Measurements from ENCODE around the gene WIPF3.

WIPF3 gene

DNA sequence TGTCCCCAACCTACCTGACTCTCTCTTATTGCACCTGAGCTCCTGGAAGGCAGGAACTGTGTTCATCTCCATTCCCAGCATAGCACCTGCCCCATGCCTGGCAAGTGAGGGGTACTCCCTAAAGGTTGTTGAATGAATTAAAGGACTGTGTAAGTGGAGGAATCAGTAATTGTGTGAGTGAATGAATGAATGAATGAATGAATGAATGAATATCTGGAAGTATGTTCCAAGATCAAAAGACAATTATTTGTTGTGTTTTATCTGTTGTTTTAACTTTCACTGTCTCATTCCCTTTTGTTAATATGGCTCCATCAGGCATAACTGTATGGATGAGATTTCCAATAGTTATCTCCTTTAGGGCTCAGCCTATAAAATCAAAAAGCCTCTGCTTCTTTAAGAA lies 4.0 kb downstream of the WIPF3 start:
- no peak for DNase-seq

DNA sequence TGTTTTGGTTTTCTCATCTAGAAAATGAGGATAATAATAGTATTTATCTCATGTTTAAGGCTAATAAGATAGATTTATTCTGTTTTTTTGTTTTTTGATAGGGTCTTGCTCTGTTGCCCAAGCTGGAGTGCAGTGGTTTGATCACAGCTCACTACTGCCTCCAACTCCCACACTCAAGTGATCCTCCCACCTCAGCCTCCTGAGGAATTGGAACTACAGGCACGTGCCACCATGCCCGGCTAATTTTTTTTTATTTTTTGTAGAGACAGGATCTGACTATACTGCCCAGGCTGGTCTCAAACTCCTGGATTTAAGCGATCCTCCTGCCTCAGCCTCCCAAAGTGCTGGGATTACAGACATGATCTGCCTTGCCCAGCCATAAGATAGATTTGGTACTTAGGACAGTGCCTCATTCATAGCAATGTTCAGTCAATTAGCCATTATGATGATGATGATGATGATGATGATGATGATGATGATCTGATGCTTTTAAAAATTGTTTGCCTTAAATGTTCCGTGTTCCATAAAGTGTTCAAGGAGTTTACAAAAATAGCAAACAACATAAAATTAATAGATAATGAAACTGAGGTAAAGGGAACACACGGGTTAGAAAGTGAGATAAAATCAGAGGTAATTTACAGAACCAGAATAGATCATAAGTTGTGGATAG lies 4.6 kb downstream of the WIPF3 start:
- DNase-seq = no peak

DNA sequence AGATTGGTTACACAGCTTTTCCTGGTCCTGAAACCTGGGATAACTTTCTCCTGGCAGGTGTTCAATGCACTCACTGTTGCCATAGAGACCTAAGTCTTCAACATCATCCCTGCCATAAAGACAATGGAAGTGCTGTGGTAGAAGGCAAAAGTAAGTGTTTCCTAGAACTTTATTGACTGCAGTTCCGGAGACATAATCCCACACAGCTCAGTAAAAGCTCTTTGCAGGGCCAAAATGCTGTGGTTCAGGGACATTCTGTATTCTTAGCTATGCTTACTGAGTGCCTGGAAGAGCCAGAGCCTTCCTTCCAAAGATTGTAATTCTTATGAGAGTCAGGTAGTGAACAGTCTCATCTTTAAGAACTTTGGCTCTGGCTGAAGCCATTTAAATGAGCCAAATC lies 5.3 kb downstream of the WIPF3 start:
- no peak for DNase-seq

DNA sequence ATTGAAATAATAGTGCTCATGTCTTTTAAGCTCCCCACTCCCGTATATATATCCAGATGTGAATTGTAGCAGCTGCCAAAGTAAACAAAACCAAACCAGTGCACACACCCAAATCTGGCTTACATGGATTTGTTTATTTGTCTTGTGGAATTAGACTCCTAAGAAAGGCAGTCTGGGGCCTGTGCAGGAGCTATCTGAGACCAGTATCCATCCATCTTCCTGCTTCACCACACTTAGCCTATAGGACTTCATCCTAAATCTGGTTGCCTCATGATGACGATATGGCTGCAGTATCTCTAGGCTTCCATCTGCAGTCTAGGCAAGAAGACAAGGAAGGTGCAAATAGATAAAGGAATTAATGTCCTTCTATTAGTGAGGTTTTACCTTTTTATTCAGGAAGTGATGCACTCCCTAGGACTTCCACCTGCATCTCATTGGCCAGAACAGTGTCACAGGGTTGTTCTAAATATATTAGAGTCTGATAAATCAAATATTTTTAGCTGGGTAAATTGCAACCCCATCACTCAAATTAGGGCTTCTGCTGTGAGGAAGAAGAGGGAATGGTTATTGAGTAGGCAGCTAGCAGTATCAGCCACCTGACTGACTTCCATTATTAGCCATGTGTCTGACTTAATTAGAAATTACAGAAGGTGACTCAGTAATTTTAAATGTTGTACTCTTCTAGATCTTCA lies 6.0 kb downstream of the WIPF3 start:
- no peak for DNase-seq

DNA sequence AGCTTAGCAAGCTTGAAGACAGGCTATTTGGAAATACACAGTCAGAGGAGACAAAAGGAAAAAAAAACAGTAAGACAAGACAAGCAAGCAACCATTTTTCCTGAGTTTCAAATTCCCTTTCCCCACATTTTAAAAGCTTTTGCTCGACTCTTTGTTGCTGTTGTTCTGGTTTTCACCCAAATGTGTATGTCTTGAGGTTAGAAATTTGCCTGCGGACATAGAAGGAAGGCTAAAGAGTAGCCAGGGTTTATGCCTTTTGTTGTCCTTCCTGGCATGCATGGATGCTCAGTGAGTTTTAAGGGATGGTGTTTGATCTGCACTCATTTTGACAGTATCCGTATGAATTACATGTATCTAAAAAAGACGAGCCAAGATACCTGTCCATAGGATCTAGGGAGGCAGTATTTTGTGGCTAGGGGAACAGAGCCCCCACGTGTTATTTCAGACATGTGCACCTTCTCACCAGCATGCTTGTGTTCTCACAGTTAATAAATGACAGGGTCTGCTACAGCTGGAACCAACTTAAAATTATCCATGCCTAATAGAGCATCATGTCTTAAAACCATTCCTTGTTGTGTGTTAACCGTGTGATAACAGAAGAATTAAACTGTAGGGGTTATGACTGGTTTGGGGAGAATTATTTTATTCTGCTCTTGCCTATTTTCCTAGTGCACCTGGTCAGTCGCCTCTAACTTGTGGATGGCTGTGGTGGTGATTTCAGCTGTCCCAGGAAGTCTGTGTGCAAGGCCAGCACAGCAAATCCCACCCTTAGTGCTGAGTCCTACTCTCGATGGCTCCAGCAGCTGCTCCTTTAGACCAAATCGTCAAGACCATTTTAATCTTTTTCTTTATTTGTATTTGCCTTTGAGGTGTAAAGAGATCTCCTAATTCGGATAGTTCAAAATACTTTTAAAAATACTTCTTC lies 9.1 kb downstream of the WIPF3 start:
- DNase-seq = no peak

DNA sequence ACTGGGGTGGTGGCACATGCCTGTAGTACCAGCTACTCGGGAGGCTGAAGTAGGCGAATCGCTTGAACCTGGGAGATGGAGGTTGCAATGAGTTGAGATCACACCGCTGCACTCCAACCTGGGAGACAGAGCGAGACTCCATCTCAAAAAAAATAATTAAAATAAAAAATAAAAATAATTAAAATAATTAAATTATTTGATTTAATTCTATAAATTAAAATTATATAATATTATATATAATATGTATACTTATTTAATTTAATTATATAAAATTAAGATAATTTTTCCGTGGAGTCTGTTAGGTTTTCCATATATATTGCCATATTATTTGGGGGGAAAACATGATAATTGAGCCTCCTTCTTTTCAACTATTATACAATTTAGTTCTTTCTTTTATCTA lies 12.0 kb downstream of the WIPF3 start:
- DNase-seq = no peak

DNA sequence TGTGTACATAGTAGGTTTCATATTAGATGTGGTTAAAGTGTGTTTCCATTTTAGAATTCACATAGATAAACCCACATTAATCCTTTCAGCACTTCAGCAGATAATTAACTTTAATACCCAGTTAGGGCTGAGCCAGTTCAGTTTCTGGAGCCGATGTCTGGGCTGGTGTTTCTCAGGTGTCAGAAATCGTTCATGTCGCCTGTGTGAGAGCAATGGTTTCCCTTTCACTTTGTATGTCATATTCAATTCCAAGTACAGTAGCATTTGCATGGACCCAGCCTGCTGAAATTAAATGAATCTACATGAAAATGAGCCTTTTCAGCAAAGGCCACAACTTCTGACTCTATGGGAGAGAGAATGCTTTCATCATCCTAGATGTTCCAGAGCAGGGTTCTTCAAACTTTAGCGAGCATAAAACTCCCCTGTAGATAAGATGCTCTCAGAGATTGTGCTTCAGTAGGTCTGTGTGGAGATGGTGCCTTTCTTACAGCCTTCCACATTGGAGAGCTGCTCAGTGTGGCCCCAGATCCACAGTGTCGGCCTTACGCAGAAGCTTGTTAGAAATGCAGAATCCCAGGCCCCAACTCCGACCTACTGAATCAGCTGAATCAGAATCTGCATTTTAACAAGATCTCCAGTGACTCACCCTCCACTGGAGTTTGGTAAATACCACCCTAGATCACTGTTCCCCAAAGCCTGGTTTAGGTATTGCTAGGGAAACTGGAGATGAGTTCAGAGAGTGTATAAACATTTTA lies 19.6 kb downstream of the WIPF3 start:
- DNase-seq = no peak

DNA sequence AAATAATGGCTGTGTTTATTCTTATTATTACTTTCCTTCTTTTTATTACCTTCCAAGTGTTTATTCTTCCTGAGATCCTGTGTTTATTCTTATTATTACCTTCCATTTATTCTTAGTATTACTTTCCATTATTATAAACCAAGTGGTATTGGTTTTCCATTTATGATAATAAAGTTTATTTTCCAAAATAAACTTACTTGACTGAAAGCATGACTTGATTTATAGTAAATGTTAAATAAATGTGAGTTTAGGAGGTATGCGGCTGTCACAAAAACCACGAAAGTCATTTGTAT lies 20.2 kb downstream of the WIPF3 start:
- DNase-seq = no peak

DNA sequence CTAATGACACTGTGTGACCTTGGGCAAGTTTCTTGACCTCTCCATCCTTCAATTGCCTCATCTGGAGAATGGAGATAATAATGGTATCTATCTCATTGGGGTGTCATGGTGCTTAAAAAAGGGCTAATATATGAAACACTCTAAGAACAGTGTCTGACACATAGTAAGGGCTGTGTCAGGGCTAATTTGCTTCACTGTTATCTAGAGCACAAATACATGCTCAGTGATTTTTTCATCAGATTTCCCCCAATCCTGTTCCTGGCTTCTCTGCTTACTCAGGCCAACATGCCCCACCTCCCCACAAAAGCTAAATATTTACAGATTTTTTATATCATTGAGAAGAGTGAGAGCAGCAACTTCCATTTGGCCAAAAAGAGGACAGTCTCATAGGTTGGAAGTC lies 20.6 kb downstream of the WIPF3 start:
- no peak for DNase-seq

DNA sequence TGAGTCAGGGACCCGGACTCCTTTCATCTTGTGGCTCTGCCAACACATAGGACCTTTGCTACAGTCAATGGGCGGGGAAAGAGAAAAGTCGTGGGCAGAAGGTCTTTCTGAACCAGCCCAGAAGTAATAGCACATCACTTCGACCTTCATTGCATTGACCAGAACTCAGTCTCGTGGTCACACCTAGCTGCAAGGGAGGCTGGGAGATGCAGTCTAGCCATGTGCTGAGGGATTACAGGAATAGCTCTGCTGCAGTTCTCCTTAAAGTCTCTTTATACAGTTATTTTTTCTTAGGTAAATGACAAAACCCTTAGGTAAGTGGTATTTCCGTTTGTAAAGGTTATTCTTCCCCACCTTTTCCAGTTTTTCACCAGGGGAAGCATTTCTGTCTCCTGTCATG lies 25.4 kb downstream of the WIPF3 start:
- no peak for DNase-seq

DNA sequence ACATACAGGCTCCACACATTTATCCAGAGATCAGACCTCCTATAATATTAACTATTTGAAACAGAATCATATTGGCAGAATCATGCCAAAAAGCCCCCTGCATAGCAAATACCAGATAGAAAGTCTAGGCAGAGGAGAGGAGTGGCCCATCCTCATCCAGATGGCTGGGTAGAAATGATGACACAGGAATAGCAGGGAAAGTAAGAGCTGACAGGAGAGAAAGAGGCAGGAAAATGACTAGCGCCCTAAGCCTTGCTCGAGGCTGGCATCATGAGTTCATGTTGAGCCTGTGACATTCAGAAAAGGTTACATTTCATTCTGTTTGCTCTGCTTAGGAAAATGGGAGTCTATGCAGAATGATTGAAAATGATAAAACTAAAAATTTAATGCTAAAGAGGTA lies 27.6 kb downstream of the WIPF3 start:
- no peak for DNase-seq

DNA sequence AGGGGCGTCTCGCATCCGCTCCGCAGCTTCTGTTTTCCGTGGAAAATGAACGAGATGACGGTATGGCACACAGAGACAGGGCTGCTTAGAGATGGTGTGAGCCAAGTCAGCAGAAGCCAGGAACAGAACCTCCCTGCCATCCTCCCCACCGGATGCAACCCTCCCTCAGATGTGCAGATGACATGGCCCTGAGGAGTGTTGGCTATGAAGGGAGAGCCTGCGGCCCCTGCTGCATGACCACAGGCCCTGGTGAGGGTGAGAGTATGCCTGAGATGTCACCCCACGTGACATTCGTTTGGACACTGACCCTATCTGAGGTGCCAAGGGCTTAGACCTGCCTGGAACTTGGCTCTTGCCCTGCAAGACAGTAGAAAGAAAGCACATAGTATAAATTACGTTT lies 29.4 kb downstream of the WIPF3 start:
- no peak for DNase-seq

DNA sequence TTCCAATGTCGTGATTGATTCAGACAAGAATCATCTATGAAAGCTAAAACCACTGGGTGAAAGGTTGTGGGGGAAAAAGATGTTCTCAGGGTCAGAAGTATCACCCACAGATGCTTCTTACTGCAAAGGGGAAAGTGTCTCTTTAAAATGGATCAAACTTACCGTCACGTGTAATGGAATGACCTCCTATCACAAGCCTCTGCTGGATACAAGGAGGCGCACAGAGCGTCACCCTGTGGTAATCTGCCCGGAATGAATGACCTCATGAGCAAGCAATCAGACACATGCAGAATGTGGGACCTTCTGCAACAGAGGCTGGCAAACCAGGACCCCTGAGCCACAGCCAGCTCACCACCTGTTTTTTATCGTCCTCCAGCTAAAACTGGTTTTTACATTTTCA lies 33.0 kb downstream of the WIPF3 start:
- DNase-seq = no peak

DNA sequence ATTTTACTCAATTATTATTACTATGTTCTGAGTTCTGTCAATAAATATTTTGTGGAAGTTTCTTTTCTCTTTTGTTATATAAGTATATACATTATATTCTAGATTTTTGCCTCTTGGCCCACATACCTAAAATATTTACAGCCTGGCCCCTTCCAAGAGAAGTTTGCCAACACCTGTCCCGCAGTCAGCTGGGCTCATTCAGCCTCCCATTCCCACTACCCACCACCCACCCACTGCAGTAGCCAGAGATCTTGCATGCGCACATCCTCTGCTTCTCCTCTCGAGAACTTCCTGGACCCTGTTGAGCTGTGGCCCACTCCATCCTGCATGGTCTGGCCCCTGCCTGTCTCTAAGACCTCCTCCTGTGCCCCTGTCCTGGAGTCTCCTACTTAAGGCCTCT lies 33.6 kb downstream of the WIPF3 start:
- no peak for DNase-seq

DNA sequence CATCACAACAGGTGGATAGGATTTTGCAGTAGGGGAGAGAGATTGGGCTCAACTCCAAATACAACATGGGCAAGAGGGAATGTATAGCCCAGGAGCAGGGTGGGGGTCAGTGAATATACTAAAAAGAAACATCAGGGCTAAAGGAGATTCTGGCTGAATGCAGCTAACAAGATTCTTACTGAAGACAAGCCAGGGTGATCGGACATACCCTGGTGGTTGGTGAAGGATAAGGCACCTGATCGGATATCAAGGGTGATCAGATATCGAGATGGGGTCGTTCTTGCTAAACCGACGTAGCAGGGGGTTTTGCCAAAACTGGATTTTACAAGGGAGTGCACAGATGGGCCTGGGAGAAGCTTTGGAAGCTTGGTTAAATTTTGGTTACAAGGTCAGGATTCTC lies 34.4 kb downstream of the WIPF3 start:
- DNase-seq = no peak

DNA sequence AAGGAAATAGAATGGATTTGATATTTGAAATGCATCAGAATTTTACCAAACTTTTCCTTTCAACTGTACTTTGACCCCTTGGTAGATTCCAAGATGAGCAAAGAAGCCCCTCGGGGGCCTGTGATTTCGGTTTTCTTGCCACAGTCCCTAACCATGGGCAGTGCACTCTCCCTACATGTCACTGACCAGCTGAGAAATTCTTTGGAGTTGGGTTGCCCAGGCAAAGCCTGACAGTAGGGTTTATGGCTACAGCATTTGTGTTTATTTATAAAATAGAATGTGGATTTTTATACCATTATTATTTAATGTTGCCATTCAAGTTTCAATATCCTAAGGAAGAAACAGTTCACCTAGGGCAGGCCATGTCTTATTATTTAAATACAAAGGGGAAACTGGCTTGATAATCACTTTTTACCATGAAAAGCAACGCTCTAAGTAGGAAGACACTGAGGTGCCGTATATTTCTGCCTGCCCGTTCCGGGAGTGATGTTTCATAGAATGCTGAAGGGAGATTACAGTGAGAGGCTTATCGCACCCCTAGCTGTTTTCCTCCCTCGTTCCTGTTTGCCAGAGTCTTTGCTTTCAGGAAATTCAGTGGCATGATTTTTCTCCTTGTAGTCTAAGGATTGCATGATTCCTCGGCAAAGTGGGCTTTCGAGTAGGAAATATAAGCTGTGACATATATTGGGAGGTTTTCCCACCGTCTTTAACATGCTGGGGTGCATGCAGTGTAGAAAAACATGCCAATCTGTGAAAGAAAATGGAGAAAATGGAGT lies 35.8 kb downstream of the WIPF3 start:
- DNase-seq = no peak

DNA sequence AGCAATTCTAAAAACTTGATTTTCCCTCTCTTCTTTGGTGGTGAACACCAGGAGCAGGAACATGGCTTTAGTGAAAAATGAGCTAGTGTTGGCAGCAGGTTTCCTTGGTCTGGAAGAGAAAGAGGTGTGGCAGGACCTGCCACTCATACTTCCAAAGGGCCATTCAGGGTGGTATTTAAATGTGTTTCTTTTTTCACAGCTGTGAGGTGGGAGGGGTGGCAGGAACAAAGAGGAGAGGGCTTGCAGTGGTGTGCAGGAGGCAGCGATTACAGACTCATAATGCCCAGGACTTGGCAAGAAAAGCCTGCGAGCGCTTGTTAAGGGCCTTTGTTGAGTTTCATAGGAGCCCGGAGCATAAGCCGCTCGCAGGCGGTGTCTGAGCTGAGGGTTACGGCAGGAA lies 36.8 kb downstream of the WIPF3 start:
- no peak for DNase-seq

DNA sequence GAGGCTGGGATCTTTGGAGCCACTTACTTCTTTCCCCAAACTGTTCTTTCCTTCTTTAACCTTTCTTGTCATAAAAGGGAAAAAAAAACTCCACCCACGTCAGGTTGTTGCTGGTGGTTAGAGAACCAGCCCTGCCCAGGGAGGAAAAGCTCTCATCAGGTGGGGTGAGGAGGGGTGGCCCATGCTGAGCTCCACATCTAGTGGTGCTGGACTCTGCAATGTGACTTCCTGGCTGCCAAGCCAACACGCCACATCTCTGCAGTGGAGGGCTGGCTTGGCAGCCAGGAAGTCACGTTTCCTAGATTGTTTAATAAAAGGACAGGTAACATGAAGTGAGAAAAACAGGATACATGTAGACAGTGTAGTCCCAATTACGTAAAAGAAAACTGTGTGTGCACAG lies 37.4 kb downstream of the WIPF3 start:
- DNase-seq = no peak

DNA sequence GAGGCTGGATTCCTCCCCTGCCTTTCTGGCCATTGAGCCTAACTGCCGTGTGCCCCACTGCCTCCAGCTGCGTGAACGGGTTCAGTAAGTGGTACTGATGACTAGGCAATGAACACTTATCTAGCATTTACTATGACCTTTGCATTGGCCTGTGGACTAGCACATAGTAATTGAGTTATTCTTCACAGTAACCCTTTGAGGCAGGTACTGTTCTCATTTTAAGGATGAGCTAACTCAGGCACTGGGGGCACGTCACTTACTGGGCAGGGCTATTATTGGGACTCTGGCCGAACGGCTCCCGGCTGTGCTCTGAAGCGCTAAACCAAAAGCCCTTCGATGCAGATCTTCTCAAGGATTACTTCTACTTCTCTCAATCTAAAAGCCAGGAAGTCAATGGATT lies 38.3 kb downstream of the WIPF3 start:
- DNase-seq = no peak

DNA sequence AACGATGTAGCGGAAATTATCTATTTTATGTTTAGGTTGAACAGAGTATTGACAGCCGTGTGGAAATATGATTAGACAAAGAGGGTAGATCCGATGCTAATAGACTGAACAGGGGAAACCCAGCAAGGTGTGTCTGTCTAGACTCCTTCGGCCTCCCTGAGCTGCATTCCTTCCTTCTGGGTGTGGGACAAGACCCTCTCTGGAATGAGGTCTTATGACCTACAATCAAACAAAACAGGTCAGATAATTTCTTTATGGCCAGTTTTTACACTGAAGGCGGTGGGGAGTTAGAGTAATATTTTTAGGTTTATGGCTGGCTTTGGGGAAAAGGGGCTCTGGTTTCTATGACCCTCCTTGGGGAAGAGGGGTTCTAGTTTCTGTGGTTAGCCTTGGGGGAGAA lies 41.2 kb downstream of the WIPF3 start:
- DNase-seq = no peak

DNA sequence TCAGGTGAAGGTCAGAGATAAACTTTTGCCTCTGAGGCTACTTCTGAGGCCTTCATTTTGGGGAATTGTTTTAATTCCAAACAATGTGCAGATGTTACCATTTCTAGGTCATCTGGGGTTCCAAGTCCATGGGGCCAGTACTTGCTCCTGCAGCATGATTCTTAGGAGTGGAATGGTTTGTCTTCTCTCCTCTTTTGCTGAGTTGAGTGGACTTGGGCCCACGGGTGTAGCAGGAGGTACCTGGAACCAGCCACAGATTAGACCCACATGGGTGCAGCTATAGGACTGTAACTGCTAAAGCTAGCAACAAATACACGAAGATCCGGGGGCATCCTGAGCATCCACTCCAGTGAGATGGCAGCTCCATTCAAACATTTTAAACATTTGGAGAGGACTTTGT lies 41.6 kb downstream of the WIPF3 start:
- no peak for DNase-seq

DNA sequence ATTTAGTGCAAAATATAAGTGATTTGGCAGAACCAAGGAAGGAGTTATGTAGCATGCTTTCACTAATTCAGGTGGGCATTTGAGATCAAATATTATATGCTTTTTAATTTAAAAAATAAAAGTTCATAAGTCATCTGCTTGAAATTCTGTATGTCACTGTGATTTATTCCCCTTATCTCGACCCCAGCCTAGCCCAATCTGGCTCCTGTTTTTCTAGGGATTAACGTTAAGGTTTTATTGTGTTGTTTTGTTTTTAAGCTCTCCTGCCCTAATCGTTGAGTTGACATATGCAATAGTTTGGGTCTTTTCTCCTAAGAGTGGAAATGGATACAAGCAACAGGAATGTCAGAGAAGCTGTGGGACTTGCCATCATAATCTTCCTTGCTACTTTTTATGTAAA lies 42.6 kb downstream of the WIPF3 start:
- no peak for DNase-seq

DNA sequence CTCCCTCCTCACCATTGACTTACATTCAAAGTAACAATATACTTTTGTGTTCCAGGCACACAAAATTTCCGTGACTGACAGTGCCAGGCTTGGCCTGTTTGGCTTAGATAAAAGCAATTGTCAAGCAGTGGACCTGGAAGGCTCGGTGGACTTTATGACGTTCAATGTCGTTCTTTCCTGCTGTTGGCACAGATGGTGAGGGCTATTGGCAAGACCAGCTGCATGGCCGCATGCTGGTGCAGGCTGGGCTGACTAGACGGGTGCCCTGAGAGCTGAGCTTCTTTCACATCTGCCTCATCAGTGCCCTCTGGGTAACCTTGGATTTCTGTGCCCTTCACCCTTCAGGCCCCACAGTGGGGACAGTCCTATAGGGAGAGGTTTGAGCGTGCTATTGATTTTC lies 45.2 kb downstream of the WIPF3 start:
- DNase-seq = no peak

All from stimulated activated CD4-positive, alpha-beta T cell treated with anti-CD3 and anti-CD28 coated beads, Interleukin-4, amount 100 ng/mL, for 24 hours (primary cell).